K562 (cell line): ENCODE measurements around the gene CD1E.

Experiments
- CBFA2T3 ChIP-seq: fragments of 450-650 bp; IDR thresholded peaks from 2 replicates; pipeline ENCODE4 v1.6.1; 2017
- CREB1 ChIP-seq, 2 experiments: sonication (generic) in 1 of 2; formaldehyde crosslinking in 1 of 2; IDR thresholded peaks; 2 replicates each; pipeline versions ENCODE4 v1.6.1 to v1.8.0; 2012 to 2022; ENCODE audit warnings: inconsistent platforms in 1 of 2, mild to moderate bottlenecking in 1 of 2, missing genetic modification reagents in 1 of 2, moderate library complexity in 1 of 2
- CTCF ChIP-seq, 3 experiments: IDR thresholded peaks in 2 of 3; conservative IDR thresholded peaks in 1 of 3; 2 replicates each; pipeline ENCODE4 v1.5.1; 2011 to 2012; ENCODE audit warnings: low read length in 3 of 3, mild to moderate bottlenecking in 3 of 3, control low read depth in 2 of 3, improper control_type of control experiment in 1 of 3, inconsistent platforms in 1 of 3, low read depth in 1 of 3, mixed read lengths in 1 of 3, moderate library complexity in 1 of 3; ENCODE audit not compliant: insufficient read depth in 2 of 3
- FOXP1 ChIP-seq: sonication (generic); formaldehyde crosslinking; IDR thresholded peaks from 2 replicates; pipeline ENCODE4 v1.8.0; 2022; ENCODE audit warnings: mild to moderate bottlenecking, missing genetic modification reagents
- HINFP ChIP-seq: fragments of 450-650 bp; conservative IDR thresholded peaks from 2 replicates; pipeline ENCODE4 v1.6.1; 2016; ENCODE audit warnings: missing genetic modification characterization, low read depth, mild to moderate bottlenecking, control low read depth, missing compliant biosample characterization
- MAZ ChIP-seq, 2 experiments: fragments of 450-650 bp in 1 of 2; sonication (generic) in 1 of 2; formaldehyde crosslinking; IDR thresholded peaks in 1 of 2; conservative IDR thresholded peaks in 1 of 2; 2 replicates each; pipeline versions ENCODE4 v1.4.0 to v1.5.0; 2020; ENCODE audit warnings: mild to moderate bottlenecking in 1 of 2, missing genetic modification reagents in 1 of 2
- MEIS2 ChIP-seq: fragments of 450-650 bp; IDR thresholded peaks from 2 replicates; pipeline ENCODE4 v1.6.1; 2014; ENCODE audit warnings: mild to moderate bottlenecking; ENCODE audit not compliant: partially characterized antibody
- MXI1 ChIP-seq: IDR thresholded peaks from 2 replicates; pipeline ENCODE4 v1.6.1; 2011; ENCODE audit warnings: low read depth, mild to moderate bottlenecking, improper control_type of control experiment, low read length
- POLR2A ChIP-seq: fragments of 450-650 bp; conservative IDR thresholded peaks from 2 replicates; pipeline ENCODE4 v1.6.1; 2016
- SIN3A ChIP-seq, 2 experiments: fragments of 150-350 bp in 1 of 2; IDR thresholded peaks; 2 replicates each; pipeline ENCODE4 v1.6.1; 2011 to 2016; ENCODE audit warnings: borderline replicate concordance in 2 of 2, low read depth in 2 of 2, low read length in 2 of 2, mild to moderate bottlenecking in 2 of 2, moderate library complexity in 2 of 2; ENCODE audit not compliant: control insufficient read depth in 1 of 2
- ZBTB33 ChIP-seq: sonication (generic); formaldehyde crosslinking; IDR thresholded peaks from 2 replicates; pipeline ENCODE4 v1.8.1; 2023; ENCODE audit warnings: mild to moderate bottlenecking, missing genetic modification reagents
- ZNF174 ChIP-seq: fragments of 250-450 bp; sonication (Bioruptor Pico); IDR thresholded peaks from 2 replicates; pipeline ENCODE4 v1.4.0; 2020; ENCODE audit warnings: mild to moderate bottlenecking
- ZNF609 ChIP-seq: sonication (generic); formaldehyde crosslinking; IDR thresholded peaks from 2 replicates; pipeline ENCODE4 v1.8.1; 2023; ENCODE audit warnings: missing genetic modification reagents, mild to moderate bottlenecking, borderline replicate concordance

- TF ChIP-seq CTCF (IDR thresholded peaks at IDR 0.05 in 2 of 3, conservative IDR thresholded peaks at IDR 0.05 in 1 of 3; ENCODE audit: insufficient read depth in 2 of 3, low read depth in 1 of 3, low read length in 3 of 3): no peak
- TF ChIP-seq ZBTB33: no peak
- TF ChIP-seq MAZ (CRISPR knock-in tag; conservative IDR thresholded peaks at IDR 0.05 in 1 of 2, IDR thresholded peaks at IDR 0.05 in 1 of 2): no peak
- TF ChIP-seq MEIS2: no peak
- no peak for TF ChIP-seq ZNF174
- no peak for TF ChIP-seq CBFA2T3
- no peak for TF ChIP-seq CREB1 (IDR thresholded peaks at IDR 0.05)
- TF ChIP-seq CREB1 (CRISPR knock-in tag; IDR thresholded peaks at IDR 0.05): no peak
- no peak for TF ChIP-seq HINFP (tag)
- TF ChIP-seq ZNF609 (CRISPR knock-in tag): no peak
- no peak for TF ChIP-seq FOXP1
- TF ChIP-seq SIN3A (IDR thresholded peaks at IDR 0.05; ENCODE audit: borderline replicate concordance in 2 of 2, control insufficient read depth in 1 of 2, low read depth in 2 of 2, low read length in 2 of 2): no peak
- TF ChIP-seq MXI1: no peak
- TF ChIP-seq POLR2A: no peak
Observed at GRCh38 chr1:158391099-158391498, 37.4 kb downstream of the CD1E start.
